Lower leg skin (tissue), 4 donors: ENCODE results near the gene ERBB2. TPM values are rescaled to one million over a fixed set of nuclear protein-coding genes. Genes with fewer than 3 reads are reported as not detected.
A peak's percentile ranks its signal among the peaks of the same experiment; 100 is the strongest.

Experiments
- DNase-seq, 2 donors: peaks; one replicate each; pipeline ENCODE4 v3.0.0-alpha.2; 2019; ENCODE audit warnings: low spot score in 2 of 2
- H3K4me3 ChIP-seq: fragments of 200-600 bp; sonication (generic); 2 replicates; pipeline ENCODE4 v1.5.1; 2017; ENCODE audit warnings: mild to moderate bottlenecking, low read depth; ENCODE audit not compliant: poor library complexity, severe bottlenecking
- CTCF ChIP-seq, 3 donors: fragments of 450-650 bp; IDR thresholded peaks; one replicate each; pipeline ENCODE4 v1.5.1; 2016; ENCODE audit warnings: antibody characterized with exemption in 3 of 3, mild to moderate bottlenecking in 3 of 3, moderate library complexity in 2 of 3
- POLR2A ChIP-seq, 2 donors: fragments of 450-650 bp; IDR thresholded peaks; one replicate each; pipeline ENCODE4 v1.6.1; 2016 to 2017; ENCODE audit warnings: antibody characterized with exemption in 2 of 2, mild to moderate bottlenecking in 1 of 2, moderate library complexity in 1 of 2
- WGBS, 2 donors: methylation state at CpG; one replicate each; pipeline ENCODE4 v1.1.5; 2018; 5-methylcytosine and 5-hydroxymethylcytosine counted together
- intact Hi-C: fragments of 100-400 bp; cut with DNase I; formaldehyde crosslinking; loops from one replicate; pipeline ENCODE4 v1.15.0; 2023; ENCODE audit warnings: low total_unique reads
- total RNA-seq, 4 donors: library from RNA; depleted of rRNA; stranded (reverse); fragments of >200 nt; gene quantifications; one replicate each; pipeline ENCODE4 v1.1.0, GENCODE V29; 2016

Gene ERBB2
- total RNA-seq, 4 donors from 2014 or later = 181 to 244 (median 191) TPM

- intact Hi-C loops = no loop called here
- TF ChIP-seq CTCF (IDR thresholded peaks at IDR 0.05) = no peak
- 8 to 18% methylated on average over 25 to 37 of the region's 49 CpGs for WGBS, 2 donors
- H3K4me3 ChIP-seq = no peak overlapping the region
- DNase-seq = no peak
These were observed 32.5 kb upstream of the ERBB2 start for GRCh38 chr17:39667262-39667944.

GRCh38 chr17:39667945-39668924, 31.6 kb upstream of the ERBB2 start, which contains the start of gene PNMT:
PNMT (plus strand) TSS chr17:39668453; CDS start chr17:39668476, 23 bp downstream.
- DNase-seq = peak in 1 of 2 donors; percentile 94
- TF ChIP-seq POLR2A (IDR thresholded peaks at IDR 0.05) (no peak), CTCF (IDR thresholded peaks at IDR 0.05) (peak in 1 of 3 donors; percentile 13)
- no peak within 1 kb of the TSS for H3K4me3 ChIP-seq
- WGBS, 2 donors = 2 to 4% methylated on average over 80 to 82 of the region's 85 CpGs
- intact Hi-C loops = no loop called here

- no peak for DNase-seq
- no peak overlapping the region for H3K4me3 ChIP-seq
- intact Hi-C loops = no loop called here
- 82 to 85% methylated on average over 21 to 23 of the region's 23 CpGs for WGBS, 2 donors
- TF ChIP-seq CTCF (IDR thresholded peaks at IDR 0.05) = no peak
- TF ChIP-seq POLR2A (IDR thresholded peaks at IDR 0.05) = no peak
These were observed 29.7 kb upstream of the ERBB2 start for GRCh38 chr17:39669897-39670735.

- WGBS, 2 donors = 41 to 54% methylated on average over 4 of the region's 4 CpGs
- TF ChIP-seq CTCF (IDR thresholded peaks at IDR 0.05) (no peak), POLR2A (IDR thresholded peaks at IDR 0.05) (no peak)
- no peak for DNase-seq
- no peak overlapping the region for H3K4me3 ChIP-seq
- intact Hi-C loops = no loop called here
These were observed 29.1 kb upstream of the ERBB2 start for GRCh38 chr17:39670746-39671145.
